Lower lobe of right lung (tissue), 2 donors: ENCODE measurements around the gene EFCAB6. TPM values are rescaled to one million over a fixed set of nuclear protein-coding genes. Genes with fewer than 3 reads are reported as not detected.

Source experiments
- ATAC-seq, 2 donors: fragments of 200-7000 bp; cut with Tn5 transposase; one replicate each; pipeline ENCODE4 v1.9.1; 2020 to 2022; ENCODE audit warnings: mild to moderate bottlenecking in 2 of 2, moderate library complexity in 2 of 2
- DNase-seq: peaks from one replicate; pipeline ENCODE4 v3.0.0-alpha.2; 2020
- H3K27ac ChIP-seq: fragments of 200-600 bp; one replicate; pipeline ENCODE4 v1.8.0; 2022
- H3K27me3 ChIP-seq: fragments of 200-600 bp; one replicate; pipeline ENCODE4 v1.8.0; 2022; ENCODE audit warnings: low read depth
- H3K36me3 ChIP-seq: fragments of 200-600 bp; one replicate; pipeline ENCODE4 v1.8.0; 2022; ENCODE audit warnings: mild to moderate bottlenecking
- H3K4me1 ChIP-seq: fragments of 200-600 bp; one replicate; pipeline ENCODE4 v1.8.0; 2022
- H3K4me3 ChIP-seq: fragments of 200-600 bp; one replicate; pipeline ENCODE4 v1.8.0; 2022; ENCODE audit warnings: mild to moderate bottlenecking
- H3K9me3 ChIP-seq: fragments of 200-600 bp; one replicate; pipeline ENCODE4 v1.8.0; 2022
- CTCF ChIP-seq: fragments of 200-600 bp; IDR thresholded peaks from one replicate; pipeline ENCODE4 v1.8.0; 2022; ENCODE audit warnings: antibody characterized with exemption, mild to moderate bottlenecking
- intact Hi-C: fragments of 100-400 bp; cut with DNase I; formaldehyde crosslinking; loops from one replicate; pipeline ENCODE4 v1.11.0; 2022
- total RNA-seq: library from RNA; stranded (reverse); fragmentation: NEBNext Ultra II Directional; extraction: Animal tissue kit (Norgen Biotek cat#: 25700); gene quantifications from one replicate; pipeline ENCODE4 v1.2.1, GENCODE V29; 2021
- donor health status: DM: no; HTN: yes; CAD: no; lungs with severe emphysema.

EFCAB6 gene
- total RNA-seq, 1 donor from 2014 or later: 5.8 TPM

GRCh38 chr22:43488937-43489336, 323.2 kb downstream of the EFCAB6 start:
- Histone ChIP-seq H3K27me3 (peaks cover 44% of the 10 kb centered on the region), H3K4me1 (no peaks in the 10 kb centered on the region), H3K27ac (no peak overlapping the region), H3K4me3 (no peak overlapping the region), H3K36me3 (no peaks in the 10 kb centered on the region), H3K9me3 (no peaks in the 10 kb centered on the region)
- no peak for ATAC-seq
- TF ChIP-seq CTCF: no peak
- no peak for DNase-seq
- intact Hi-C loops: no loop called here

GRCh38 chr22:43488031-43488866, 323.9 kb downstream of the EFCAB6 start:
- TF ChIP-seq CTCF: no peak
- no peak overlapping the region for H3K27ac ChIP-seq
- no peak overlapping the region for H3K4me3 ChIP-seq
- no peaks in the 10 kb centered on the region for H3K9me3 ChIP-seq
- DNase-seq: no peak
- H3K27me3 ChIP-seq: peaks cover 43% of the 10 kb centered on the region
- no peaks in the 10 kb centered on the region for H3K4me1 ChIP-seq
- intact Hi-C loops: no loop called here
- no peak for ATAC-seq
- no peaks in the 10 kb centered on the region for H3K36me3 ChIP-seq

- no peak overlapping the region for H3K4me3 ChIP-seq
- H3K4me1 ChIP-seq: no peaks in the 10 kb centered on the region
- H3K9me3 ChIP-seq: no peaks in the 10 kb centered on the region
- no peak overlapping the region for H3K27ac ChIP-seq
- no peak for TF ChIP-seq CTCF
- ATAC-seq (no peak), DNase-seq (no peak)
- no peaks in the 10 kb centered on the region for H3K36me3 ChIP-seq
- H3K27me3 ChIP-seq: peaks cover 45% of the 10 kb centered on the region
- intact Hi-C loops: no loop called here
These were observed 324.6 kb downstream of the EFCAB6 start for GRCh38 chr22:43487311-43488030.

GRCh38 chr22:43485502-43486089, 326.5 kb downstream of the EFCAB6 start:
- Histone ChIP-seq H3K27me3 (peaks cover 45% of the 10 kb centered on the region), H3K4me3 (no peak overlapping the region), H3K27ac (no peak overlapping the region), H3K4me1 (no peaks in the 10 kb centered on the region), H3K36me3 (no peaks in the 10 kb centered on the region), H3K9me3 (no peaks in the 10 kb centered on the region)
- no peak for TF ChIP-seq CTCF
- ATAC-seq (no peak), DNase-seq (no peak)
- intact Hi-C loops: no loop called here

GRCh38 chr22:43484227-43484626, 327.9 kb downstream of the EFCAB6 start:
- H3K9me3 ChIP-seq: no peaks in the 10 kb centered on the region
- no peak for DNase-seq
- H3K36me3 ChIP-seq: no peaks in the 10 kb centered on the region
- no peak for ATAC-seq
- intact Hi-C loops: no loop called here
- H3K4me3 ChIP-seq: no peak overlapping the region
- peaks cover 35% of the 10 kb centered on the region for H3K27me3 ChIP-seq
- no peaks in the 10 kb centered on the region for H3K4me1 ChIP-seq
- TF ChIP-seq CTCF: no peak
- no peak overlapping the region for H3K27ac ChIP-seq
